ENCODE measurements around the gene KCNQ1. TPM values are rescaled to one million over a fixed set of nuclear protein-coding genes. Genes with fewer than 3 reads are reported as not detected.

Gene KCNQ1
- total RNA-seq, 1 experiment from 2014 or later: not detected

DNA sequence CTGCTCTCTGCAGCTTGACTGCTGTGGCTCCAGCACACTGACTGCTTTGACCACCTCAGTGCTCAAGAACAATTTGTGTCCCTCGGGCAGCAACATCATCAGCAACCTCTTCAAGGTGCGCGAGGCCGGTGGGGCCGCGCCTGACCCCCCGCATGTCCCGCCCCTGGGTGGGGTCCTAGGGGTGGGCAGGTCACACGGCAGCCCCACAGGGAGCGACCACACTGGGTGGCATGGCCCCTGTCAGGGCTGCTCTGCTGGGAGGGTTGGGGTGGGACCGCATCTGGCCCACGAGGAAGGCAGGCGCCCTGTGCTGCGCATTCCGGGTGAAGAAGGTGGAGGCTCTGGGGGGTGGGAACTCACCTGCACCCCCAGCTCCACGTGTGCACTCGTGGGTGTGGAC, 49.0 kb upstream of the KCNQ1 start:
- Histone ChIP-seq H3K9me2 (ENCODE audit: insufficient read depth) (no peaks in the 10 kb centered on the region), H3K9me3 (ENCODE audit: insufficient read depth, low read depth) (no peaks in the 10 kb centered on the region), H3K27ac (no peak overlapping the region), H3K4me1 (replicated peaks; ENCODE audit: insufficient read depth) (no peaks in the 10 kb centered on the region), H3K79me2 (ENCODE audit: low read depth) (peaks cover 3% of the 10 kb centered on the region), H2AFZ (no peak overlapping the region), H3K36me3 (ENCODE audit: low read depth) (no peaks in the 10 kb centered on the region), H3F3A (ENCODE audit: insufficient read depth, low read depth) (peaks cover 10% of the 10 kb centered on the region; the same call in 1 of the 2 replicates), H3K4me3 (no peak overlapping the region), H4K20me1 (ENCODE audit: insufficient read depth) (peaks cover 7% of the 10 kb centered on the region; the same call in 1 of the 2 replicates), H3K27me3 (ENCODE audit: insufficient read depth, low read depth) (no peaks in the 10 kb centered on the region), H3K4me2 (no peak overlapping the region)
- TF ChIP-seq EZH2 (IDR thresholded peaks at IDR 0.05; ENCODE audit: low read depth): no peak
- no TSS peak for BruUV-seq (replicated peaks)
- CTCF ChIA-PET: no interaction called here
- POLR2A ChIA-PET (ENCODE audit: unreplicated experiment): no interaction called here
- intact Hi-C loops (cut with micrococcal nuclease; ENCODE audit: unreplicated experiment): no loop called here
- no peak for DNase-seq

DNA sequence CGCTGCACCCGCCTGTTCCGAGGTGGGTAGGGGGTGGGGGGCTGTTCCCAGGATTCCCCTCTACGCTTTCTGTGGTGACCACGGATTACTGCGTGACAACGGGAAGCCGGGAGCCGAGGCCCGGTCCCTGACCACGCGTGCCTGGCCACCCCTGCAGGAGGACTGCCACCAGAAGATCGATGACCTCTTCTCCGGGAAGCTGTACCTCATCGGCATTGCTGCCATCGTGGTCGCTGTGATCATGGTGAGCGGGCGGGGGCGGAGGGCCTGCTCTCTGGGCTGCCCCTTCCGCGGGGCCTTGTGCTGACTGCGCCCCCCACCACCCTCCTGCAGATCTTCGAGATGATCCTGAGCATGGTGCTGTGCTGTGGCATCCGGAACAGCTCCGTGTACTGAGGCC, 48.3 kb upstream of the KCNQ1 start:
- Histone ChIP-seq H4K20me1 (ENCODE audit: insufficient read depth) (peaks cover under 1% of the 10 kb centered on the region; the same call in 1 of the 2 replicates), H3K4me2 (no peak overlapping the region), H3K79me2 (ENCODE audit: low read depth) (peaks cover 9% of the 10 kb centered on the region), H2AFZ (no peak overlapping the region), H3K9me3 (ENCODE audit: insufficient read depth, low read depth) (no peaks in the 10 kb centered on the region), H3K4me1 (replicated peaks; ENCODE audit: insufficient read depth) (no peaks in the 10 kb centered on the region), H3K27me3 (ENCODE audit: insufficient read depth, low read depth) (no peaks in the 10 kb centered on the region), H3F3A (ENCODE audit: insufficient read depth, low read depth) (peaks cover 10% of the 10 kb centered on the region; the same call in 1 of the 2 replicates), H3K36me3 (ENCODE audit: low read depth) (no peaks in the 10 kb centered on the region), H3K27ac (no peak overlapping the region), H3K4me3 (no peak overlapping the region), H3K9me2 (ENCODE audit: insufficient read depth) (no peaks in the 10 kb centered on the region)
- DNase-seq: no peak
- POLR2A ChIA-PET (ENCODE audit: unreplicated experiment): no interaction called here
- no peak for TF ChIP-seq EZH2 (IDR thresholded peaks at IDR 0.05; ENCODE audit: low read depth)
- TF ChIP-seq, protein P1, sequence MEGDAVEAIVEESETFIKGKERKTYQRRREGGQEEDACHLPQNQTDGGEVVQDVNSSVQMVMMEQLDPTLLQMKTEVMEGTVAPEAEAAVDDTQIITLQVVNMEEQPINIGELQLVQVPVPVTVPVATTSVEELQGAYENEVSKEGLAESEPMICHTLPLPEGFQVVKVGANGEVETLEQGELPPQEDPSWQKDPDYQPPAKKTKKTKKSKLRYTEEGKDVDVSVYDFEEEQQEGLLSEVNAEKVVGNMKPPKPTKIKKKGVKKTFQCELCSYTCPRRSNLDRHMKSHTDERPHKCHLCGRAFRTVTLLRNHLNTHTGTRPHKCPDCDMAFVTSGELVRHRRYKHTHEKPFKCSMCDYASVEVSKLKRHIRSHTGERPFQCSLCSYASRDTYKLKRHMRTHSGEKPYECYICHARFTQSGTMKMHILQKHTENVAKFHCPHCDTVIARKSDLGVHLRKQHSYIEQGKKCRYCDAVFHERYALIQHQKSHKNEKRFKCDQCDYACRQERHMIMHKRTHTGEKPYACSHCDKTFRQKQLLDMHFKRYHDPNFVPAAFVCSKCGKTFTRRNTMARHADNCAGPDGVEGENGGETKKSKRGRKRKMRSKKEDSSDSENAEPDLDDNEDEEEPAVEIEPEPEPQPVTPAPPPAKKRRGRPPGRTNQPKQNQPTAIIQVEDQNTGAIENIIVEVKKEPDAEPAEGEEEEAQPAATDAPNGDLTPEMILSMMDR (conservative IDR thresholded peaks at IDR 0.05): no peak
- CTCF ChIA-PET: no interaction called here
- BruUV-seq (replicated peaks): no TSS peak
- intact Hi-C loops (cut with micrococcal nuclease; ENCODE audit: unreplicated experiment): no loop called here

- H3K9me2 ChIP-seq (ENCODE audit: insufficient read depth): no peaks in the 10 kb centered on the region
- H3K4me2 ChIP-seq: no peak overlapping the region
- no peaks in the 10 kb centered on the region for H3K9me3 ChIP-seq (ENCODE audit: insufficient read depth, low read depth)
- H3K79me2 ChIP-seq (ENCODE audit: low read depth): peaks cover 14% of the 10 kb centered on the region
- ChIA-PET POLR2A (ENCODE audit: unreplicated experiment) (no interaction called here), CTCF (no interaction called here)
- no peak overlapping the region for H3K4me3 ChIP-seq
- H3K4me1 ChIP-seq (replicated peaks; ENCODE audit: insufficient read depth): no peaks in the 10 kb centered on the region
- no TSS peak for BruUV-seq (replicated peaks)
- H2AFZ ChIP-seq: no peak overlapping the region
- no peak overlapping the region for H3K27ac ChIP-seq
- H3F3A ChIP-seq (ENCODE audit: insufficient read depth, low read depth): peaks cover 10% of the 10 kb centered on the region; the same call in 1 of the 2 replicates
- no peaks in the 10 kb centered on the region for H3K27me3 ChIP-seq (ENCODE audit: insufficient read depth, low read depth)
- H3K36me3 ChIP-seq (ENCODE audit: low read depth): no peaks in the 10 kb centered on the region
- DNase-seq: no peak
- intact Hi-C loops (cut with micrococcal nuclease; ENCODE audit: unreplicated experiment): no loop called here
- H4K20me1 ChIP-seq (ENCODE audit: insufficient read depth): no peaks in the 10 kb centered on the region
- TF ChIP-seq, protein P1 (conservative IDR thresholded peaks at IDR 0.05): no peak
- TF ChIP-seq EZH2 (IDR thresholded peaks at IDR 0.05; ENCODE audit: low read depth): no peak
Observed at GRCh38 chr11:2397005-2397404, 47.8 kb upstream of the KCNQ1 start.
